GM18951 (cell line): ENCODE data around the gene TRIO.
"Not testable (repeated sequence)": the region's sequence is repeated elsewhere in the genome, so short reads cannot be mapped to it uniquely, and the experiment has no call there.

Source experiments
- POLR2A ChIP-seq: IDR thresholded peaks from 4 replicates; pipeline ENCODE4 v1.6.1; 2011; ENCODE audit warnings: mild to moderate bottlenecking; ENCODE audit not compliant: insufficient read length, insufficient read depth; ENCODE audit errors: extremely low read depth
- in situ Hi-C: fragments of 300-500 bp; cut with MboI; formaldehyde crosslinking; loops from one replicate; pipeline ENCODE4 v1.12.0; 2022; ENCODE audit warnings: low sequenced_read_pairs, mixed read lengths, inconsistent platforms; ENCODE audit not compliant: unreplicated experiment

The TRIO gene

GRCh38 chr5:14142827-14143545, at the start of gene TRIO:
Gene TRIO, plus strand, starts transcription at chr5:14143342. Its CDS starts 384 bp downstream, at chr5:14143726.
- in situ Hi-C loops: no loop called here
- peak; percentile 63 for TF ChIP-seq POLR2A

- in situ Hi-C loops: not testable (repeated sequence)
Measured at GRCh38 chr5:14097380-14097779, 45.8 kb upstream of the TRIO start.

- no peak for TF ChIP-seq POLR2A
- in situ Hi-C loops: no loop called here
Measured at GRCh38 chr5:14097998-14098471, 45.1 kb upstream of the TRIO start.

GRCh38 chr5:14100281-14100680, 42.9 kb upstream of the TRIO start:
- in situ Hi-C loops: no loop called here
- TF ChIP-seq POLR2A: no peak

- in situ Hi-C loops: no loop called here
Measured at GRCh38 chr5:14101922-14102321, 41.2 kb upstream of the TRIO start.

GRCh38 chr5:14102666-14103065, 40.5 kb upstream of the TRIO start:
- TF ChIP-seq POLR2A: no peak
- in situ Hi-C loops: no loop called here

More at GRCh38 chr5:14101922-14102321, 41.2 kb upstream of the TRIO start:
- TF ChIP-seq POLR2A: no peak

- TF ChIP-seq POLR2A: no peak
- in situ Hi-C loops: no loop called here
Measured at GRCh38 chr5:14105718-14106410, 37.3 kb upstream of the TRIO start.

GRCh38 chr5:14107536-14107935, 35.6 kb upstream of the TRIO start:
- in situ Hi-C loops: no loop called here
- TF ChIP-seq POLR2A: no peak

GRCh38 chr5:14108170-14108996, 34.8 kb upstream of the TRIO start:
- no peak for TF ChIP-seq POLR2A
- in situ Hi-C loops: no loop called here

- in situ Hi-C loops: no loop called here
- TF ChIP-seq POLR2A: no peak
Measured at GRCh38 chr5:14109041-14109747, 33.9 kb upstream of the TRIO start.

- in situ Hi-C loops: no loop called here
- TF ChIP-seq POLR2A: no peak
Measured at GRCh38 chr5:14109771-14110170, 33.4 kb upstream of the TRIO start.

- no peak for TF ChIP-seq POLR2A
- in situ Hi-C loops: no loop called here
Measured at GRCh38 chr5:14110196-14110595, 32.9 kb upstream of the TRIO start.

GRCh38 chr5:14110680-14111079, 32.5 kb upstream of the TRIO start:
- in situ Hi-C loops: no loop called here
- TF ChIP-seq POLR2A: no peak
